GM21619 (cell line): Measurements from ENCODE around the gene TRAPPC10.

Experiments used
- ATAC-seq: cut with Tn5 transposase; IDR thresholded peaks from one replicate; pipeline ENCODE4 v1.9.1; 2021; ENCODE audit not compliant: unreplicated experiment

The TRAPPC10 gene

DNA sequence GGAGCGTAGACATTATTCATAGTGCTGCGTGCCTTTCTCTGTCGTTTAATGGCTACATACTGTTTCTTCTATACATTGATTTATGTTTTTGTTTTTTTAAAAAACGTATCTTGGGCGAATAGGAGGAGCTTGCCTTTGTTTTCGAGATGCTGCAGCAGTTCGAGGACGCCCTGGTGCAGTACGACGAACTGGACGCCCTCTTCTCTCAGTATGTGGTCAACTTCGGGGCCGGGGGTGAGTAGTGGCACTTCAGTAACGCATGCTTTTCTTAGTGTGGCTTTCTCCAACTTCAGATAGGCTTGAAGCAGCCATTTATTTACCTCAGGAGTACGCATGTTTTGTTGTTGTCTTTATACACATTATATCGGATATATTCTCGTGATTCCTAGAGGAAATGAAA, 46.9 kb downstream of the TRAPPC10 start:
- ATAC-seq, result no peak

DNA sequence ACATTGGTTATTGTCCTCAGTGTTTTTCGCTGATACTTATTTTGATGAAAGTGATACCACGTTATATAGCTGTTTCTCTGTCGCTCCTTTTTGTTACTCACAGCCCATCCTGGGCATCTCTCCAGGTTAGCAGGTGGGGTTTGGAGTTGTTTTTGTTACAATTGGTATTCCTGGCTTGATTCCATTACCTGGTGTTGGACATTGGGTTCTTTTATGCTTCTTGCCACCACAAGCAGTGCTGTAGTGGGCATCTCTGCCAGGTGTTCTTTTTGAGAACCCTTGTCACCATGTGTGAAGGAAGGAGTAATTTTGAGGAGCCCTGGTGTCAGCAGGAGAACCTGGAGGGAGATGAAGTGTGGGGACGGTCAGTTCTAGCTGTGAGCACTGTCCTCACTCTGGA, 47.6 kb downstream of the TRAPPC10 start:
- ATAC-seq, result no peak

DNA sequence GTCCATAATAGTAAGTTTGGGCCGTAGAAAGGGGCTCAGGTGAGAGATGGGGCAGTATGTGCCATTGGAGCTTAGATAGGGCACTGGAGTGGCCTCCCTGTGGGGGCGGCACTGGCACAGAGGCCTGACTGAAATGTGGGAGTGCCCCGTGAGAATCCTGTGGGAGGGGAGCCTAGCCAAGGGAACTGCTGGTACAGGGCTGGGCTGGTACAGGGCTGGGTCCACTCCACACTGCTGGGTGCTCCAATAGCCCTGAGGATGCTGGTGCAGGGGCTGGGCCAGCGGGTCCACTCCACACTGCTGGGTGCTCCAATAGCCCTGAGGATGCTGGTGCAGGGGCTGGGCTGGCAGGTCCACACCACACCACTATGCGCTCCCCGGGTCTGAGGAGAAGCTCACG, 50.3 kb downstream of the TRAPPC10 start:
- ATAC-seq, result no peak

- ATAC-seq, result no peak
Measured at GRCh38 chr21:44063151-44063912, 51.2 kb downstream of the TRAPPC10 start.

DNA sequence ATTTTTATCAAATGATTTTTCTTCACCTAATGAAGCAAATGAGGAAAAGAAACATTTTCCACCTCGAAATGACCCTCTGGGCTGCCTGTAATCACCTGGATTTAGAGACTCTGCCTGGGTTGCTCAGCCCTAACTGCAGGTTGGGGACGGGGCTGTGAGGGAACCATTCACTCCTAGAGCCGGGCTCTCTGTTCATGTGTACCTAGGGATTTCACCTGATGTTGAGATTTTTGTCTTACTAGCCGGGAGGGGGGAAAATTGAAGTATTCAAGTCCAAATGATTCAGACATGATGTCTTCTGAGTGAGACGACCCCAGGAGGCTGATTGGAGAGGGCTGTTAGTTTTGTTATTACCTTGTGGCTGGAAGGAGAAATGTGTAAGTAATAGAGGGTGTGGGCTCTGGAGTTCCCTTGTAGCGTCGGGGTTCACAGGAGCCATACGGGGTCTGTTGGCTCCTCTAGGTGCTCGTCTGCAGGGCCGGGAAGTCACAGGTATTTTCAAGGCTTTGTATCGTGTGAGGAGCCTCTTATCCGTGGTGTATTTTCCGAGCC, 52.8 kb downstream of the TRAPPC10 start:
- no peak for ATAC-seq

GRCh38 chr21:44065428-44065827, 53.3 kb downstream of the TRAPPC10 start:
- ATAC-seq, result no peak

GRCh38 chr21:44066116-44066515, 54.0 kb downstream of the TRAPPC10 start:
- no peak for ATAC-seq

- no peak for ATAC-seq
Measured at GRCh38 chr21:44067011-44067839, 55.1 kb downstream of the TRAPPC10 start.

- ATAC-seq, result no peak
Measured at GRCh38 chr21:44070391-44070790, 58.3 kb downstream of the TRAPPC10 start.

GRCh38 chr21:44071359-44072104, 59.4 kb downstream of the TRAPPC10 start:
- ATAC-seq, result no peak

- no peak for ATAC-seq
Measured at GRCh38 chr21:44072111-44072510, 60.0 kb downstream of the TRAPPC10 start.

DNA sequence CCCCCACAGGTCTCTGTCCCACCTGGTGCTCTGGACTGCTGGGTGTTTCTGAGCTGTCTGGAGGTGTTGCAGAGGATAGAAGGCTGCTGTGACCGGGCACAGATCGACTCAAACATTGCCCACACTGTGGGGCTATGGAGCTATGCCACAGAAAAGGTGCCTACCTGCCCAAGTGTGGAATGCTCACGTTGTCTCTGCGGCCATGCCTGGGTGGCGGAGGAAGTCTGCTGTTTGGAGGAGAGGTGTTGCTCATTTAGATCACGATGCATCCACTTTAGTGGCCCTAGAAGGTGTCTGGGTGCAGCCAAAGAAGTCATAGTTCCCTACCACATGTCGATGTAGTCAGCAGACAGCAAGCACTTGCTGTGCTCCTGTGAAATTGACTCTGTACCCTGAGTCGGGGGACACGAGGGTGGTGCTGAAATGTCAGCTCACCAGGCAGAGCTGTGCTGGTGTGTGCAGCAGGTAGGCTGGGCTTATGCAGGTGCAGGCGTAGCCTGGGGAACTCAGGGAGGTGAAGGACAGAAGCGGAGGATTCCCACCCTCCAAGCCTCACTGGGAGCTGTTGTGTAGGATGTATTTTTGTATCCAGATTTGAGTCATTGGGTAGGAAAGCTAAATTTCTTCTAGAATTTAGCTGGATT, 62.3 kb downstream of the TRAPPC10 start:
- no peak for ATAC-seq

GRCh38 chr21:44076316-44076715, 64.2 kb downstream of the TRAPPC10 start:
- no peak for ATAC-seq

GRCh38 chr21:44078411-44078981, 66.4 kb downstream of the TRAPPC10 start:
- no peak for ATAC-seq

DNA sequence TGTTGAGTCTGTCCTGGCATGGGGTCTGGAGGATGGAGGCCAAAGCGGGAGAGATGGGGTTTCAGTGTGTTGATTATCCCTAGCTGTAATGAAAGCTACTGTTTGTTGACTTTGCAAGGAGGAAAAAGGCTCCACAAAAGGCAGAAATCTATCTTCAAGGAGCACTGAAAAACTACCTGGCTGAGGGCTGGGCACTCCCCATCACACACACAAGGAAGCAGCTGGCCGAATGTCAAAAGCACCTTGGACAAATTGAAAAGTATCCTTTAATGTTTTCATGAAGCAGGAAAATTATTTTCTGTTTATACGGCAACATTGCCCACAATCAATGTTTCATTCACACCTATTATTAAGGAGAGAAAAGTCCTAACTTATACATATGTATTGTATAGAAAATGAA, 67.3 kb downstream of the TRAPPC10 start:
- no peak for ATAC-seq

- no peak for ATAC-seq
Measured at GRCh38 chr21:44079846-44080245, 67.7 kb downstream of the TRAPPC10 start.

- no peak for ATAC-seq
Measured at GRCh38 chr21:44082648-44083440, 70.7 kb downstream of the TRAPPC10 start.

DNA sequence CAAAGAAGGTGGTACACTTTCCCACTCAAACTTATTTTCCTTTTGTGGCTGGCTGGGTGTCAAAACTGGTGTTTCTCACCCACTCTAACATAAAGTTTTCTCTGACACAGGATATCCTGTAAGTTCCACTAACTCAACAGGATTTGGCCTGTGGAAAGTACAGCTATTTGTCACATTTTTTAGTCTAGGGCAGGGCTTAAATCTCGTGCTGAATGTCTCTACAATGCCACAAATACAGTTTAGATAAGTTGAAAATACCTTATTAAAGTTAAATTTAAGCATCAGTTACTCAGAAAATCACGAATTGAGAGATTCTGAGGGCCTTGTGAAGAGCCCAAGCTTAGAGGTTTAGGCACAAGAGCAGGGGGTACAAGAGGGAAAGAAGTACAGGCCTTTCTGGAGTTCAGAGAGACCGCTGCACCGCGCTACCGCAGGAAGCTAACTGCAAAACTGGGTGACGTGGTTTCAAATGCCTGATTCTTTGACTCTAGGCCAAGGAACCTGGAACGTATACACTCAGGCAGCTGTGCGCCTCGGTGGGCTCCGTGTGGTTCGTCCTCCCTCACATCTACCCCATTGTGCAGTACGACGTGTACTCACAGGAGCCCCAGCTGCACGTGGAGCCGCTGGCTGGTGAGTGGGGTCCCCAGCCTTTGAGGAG, 71.7 kb downstream of the TRAPPC10 start:
- no peak for ATAC-seq
